Skeletal muscle tissue (tissue), 4 donors: ENCODE results near the gene KRT6B. TPM values are rescaled to one million over a fixed set of nuclear protein-coding genes. Genes with fewer than 3 reads are reported as not detected.

ENCODE experiments used
- H3K27ac ChIP-seq: one replicate; pipeline ENCODE4 v1.7.0; 2013; ENCODE audit warnings: mild to moderate bottlenecking, low read depth, low read length, inconsistent platforms
- H3K27me3 ChIP-seq, 3 donors: one replicate each; pipeline ENCODE4 v1.7.0; 2013; ENCODE audit warnings: low read length in 3 of 3; ENCODE audit not compliant: control insufficient read depth in 3 of 3, insufficient read depth in 3 of 3
- H3K36me3 ChIP-seq, 3 donors: one replicate each; pipeline ENCODE4 v1.7.0; 2013; ENCODE audit warnings: low read length in 3 of 3; ENCODE audit not compliant: control insufficient read depth in 3 of 3, insufficient read depth in 3 of 3
- H3K4me1 ChIP-seq, 3 donors: one replicate each; pipeline ENCODE4 v1.7.0; 2013; ENCODE audit warnings: low read length in 3 of 3, mild to moderate bottlenecking in 3 of 3; ENCODE audit not compliant: control insufficient read depth in 3 of 3, insufficient read depth in 3 of 3
- H3K4me3 ChIP-seq, 3 donors: one replicate each; pipeline ENCODE4 v1.7.0; 2013; ENCODE audit warnings: low read length in 3 of 3
- H3K9ac ChIP-seq, 3 donors: one replicate each; pipeline ENCODE4 v1.7.0; 2013; ENCODE audit warnings: low read length in 3 of 3, mild to moderate bottlenecking in 3 of 3, moderate library complexity in 2 of 3, low read depth in 1 of 3
- H3K9me3 ChIP-seq, 3 donors: one replicate each; pipeline ENCODE4 v1.7.0; 2013; ENCODE audit warnings: low read length in 3 of 3; ENCODE audit not compliant: control insufficient read depth in 3 of 3
- total RNA-seq: library from RNA; depleted of rRNA; stranded (reverse); fragments of >200 nt; gene quantifications from one replicate; pipeline ENCODE4 v1.2.3, GENCODE V29; 2014
- donor health status: Osteomylitis.

KRT6B gene
- total RNA-seq, 1 donor from 2014 or later = not detected

- peaks cover 0 to 22% (median 10%) of the 10 kb centered on the region in 3 donors for H3K27me3 ChIP-seq
These were observed 47.0 kb downstream of the KRT6B start for GRCh38 chr12:52404951-52405350.

GRCh38 chr12:52403561-52403960 lies 48.4 kb downstream of the KRT6B start:
- Histone ChIP-seq H3K4me3 (no peak overlapping the region), H3K27ac (no peak overlapping the region), H3K27me3 (peaks cover 0 to 34% (median 20%) of the 10 kb centered on the region in 3 donors), H3K4me1 (no peaks in the 10 kb centered on the region), H3K9me3 (no peaks in the 10 kb centered on the region), H3K9ac (no peak overlapping the region), H3K36me3 (no peaks in the 10 kb centered on the region)

More at GRCh38 chr12:52404951-52405350, 47.0 kb downstream of the KRT6B start:
- no peak overlapping the region for H3K27ac ChIP-seq
- H3K9me3 ChIP-seq = no peaks in the 10 kb centered on the region
- H3K4me1 ChIP-seq = no peaks in the 10 kb centered on the region
- H3K9ac ChIP-seq = no peak overlapping the region
- H3K4me3 ChIP-seq = no peak overlapping the region
- H3K36me3 ChIP-seq = no peaks in the 10 kb centered on the region

- peaks cover 0 to 35% (median 20%) of the 10 kb centered on the region in 3 donors for H3K27me3 ChIP-seq
- no peak overlapping the region for H3K9ac ChIP-seq
- H3K27ac ChIP-seq = no peak overlapping the region
- H3K9me3 ChIP-seq = no peaks in the 10 kb centered on the region
- no peaks in the 10 kb centered on the region for H3K4me1 ChIP-seq
- H3K36me3 ChIP-seq = no peaks in the 10 kb centered on the region
- no peak overlapping the region for H3K4me3 ChIP-seq
These were observed 48.9 kb downstream of the KRT6B start for GRCh38 chr12:52402873-52403540.

GRCh38 chr12:52402377-52402776 lies 49.6 kb downstream of the KRT6B start:
- Histone ChIP-seq H3K36me3 (no peaks in the 10 kb centered on the region), H3K27ac (no peak overlapping the region), H3K4me1 (no peaks in the 10 kb centered on the region), H3K27me3 (peaks cover 0 to 35% (median 16%) of the 10 kb centered on the region in 3 donors), H3K9ac (no peak overlapping the region), H3K4me3 (no peak overlapping the region), H3K9me3 (no peaks in the 10 kb centered on the region)

GRCh38 chr12:52401926-52402325 lies 50.0 kb downstream of the KRT6B start:
- Histone ChIP-seq H3K9me3 (no peaks in the 10 kb centered on the region), H3K9ac (no peak overlapping the region), H3K36me3 (no peaks in the 10 kb centered on the region), H3K27me3 (peaks cover 0 to 37% (median 16%) of the 10 kb centered on the region in 3 donors), H3K4me1 (no peaks in the 10 kb centered on the region), H3K4me3 (no peak overlapping the region), H3K27ac (no peak overlapping the region)

- no peak overlapping the region for H3K27ac ChIP-seq
- no peaks in the 10 kb centered on the region for H3K36me3 ChIP-seq
- no peaks in the 10 kb centered on the region for H3K4me1 ChIP-seq
- H3K27me3 ChIP-seq = peaks cover 0 to 38% (median 19%) of the 10 kb centered on the region in 3 donors
- no peak overlapping the region for H3K9ac ChIP-seq
- H3K9me3 ChIP-seq = no peaks in the 10 kb centered on the region
- no peak overlapping the region for H3K4me3 ChIP-seq
These were observed 50.4 kb downstream of the KRT6B start for GRCh38 chr12:52401526-52401925.

GRCh38 chr12:52400906-52401305 lies 51.0 kb downstream of the KRT6B start:
- Histone ChIP-seq H3K4me1 (no peaks in the 10 kb centered on the region), H3K9me3 (no peaks in the 10 kb centered on the region), H3K9ac (no peak overlapping the region), H3K27me3 (peaks cover 0 to 40% (median 24%) of the 10 kb centered on the region in 3 donors), H3K4me3 (no peak overlapping the region), H3K27ac (no peak overlapping the region), H3K36me3 (no peaks in the 10 kb centered on the region)

GRCh38 chr12:52399756-52400155 lies 52.2 kb downstream of the KRT6B start:
- Histone ChIP-seq H3K4me1 (no peaks in the 10 kb centered on the region), H3K27ac (no peak overlapping the region), H3K27me3 (peaks cover 0 to 46% (median 27%) of the 10 kb centered on the region in 3 donors)

GRCh38 chr12:52398176-52398575 lies 53.8 kb downstream of the KRT6B start:
- no peaks in the 10 kb centered on the region for H3K36me3 ChIP-seq
- H3K27me3 ChIP-seq = peaks cover 0 to 46% (median 27%) of the 10 kb centered on the region in 3 donors

More at GRCh38 chr12:52399756-52400155, 52.2 kb downstream of the KRT6B start:
- Histone ChIP-seq H3K36me3 (no peaks in the 10 kb centered on the region), H3K9ac (no peak overlapping the region), H3K4me3 (no peak overlapping the region), H3K9me3 (no peaks in the 10 kb centered on the region)

GRCh38 chr12:52396656-52397055 lies 55.3 kb downstream of the KRT6B start:
- peaks cover 0 to 41% (median 27%) of the 10 kb centered on the region in 3 donors for H3K27me3 ChIP-seq
- no peak overlapping the region for H3K9ac ChIP-seq
- H3K4me1 ChIP-seq = peaks cover 0 to 1% (median 0%) of the 10 kb centered on the region in 3 donors
- no peak overlapping the region for H3K4me3 ChIP-seq
- no peaks in the 10 kb centered on the region for H3K36me3 ChIP-seq
- no peak overlapping the region for H3K27ac ChIP-seq
- no peaks in the 10 kb centered on the region for H3K9me3 ChIP-seq

More at GRCh38 chr12:52398176-52398575, 53.8 kb downstream of the KRT6B start:
- no peak overlapping the region for H3K4me3 ChIP-seq
- no peak overlapping the region for H3K9ac ChIP-seq
- H3K4me1 ChIP-seq = no peaks in the 10 kb centered on the region
- no peak overlapping the region for H3K27ac ChIP-seq
- no peaks in the 10 kb centered on the region for H3K9me3 ChIP-seq
